ENCODE results near the gene MYO5B.

DNA sequence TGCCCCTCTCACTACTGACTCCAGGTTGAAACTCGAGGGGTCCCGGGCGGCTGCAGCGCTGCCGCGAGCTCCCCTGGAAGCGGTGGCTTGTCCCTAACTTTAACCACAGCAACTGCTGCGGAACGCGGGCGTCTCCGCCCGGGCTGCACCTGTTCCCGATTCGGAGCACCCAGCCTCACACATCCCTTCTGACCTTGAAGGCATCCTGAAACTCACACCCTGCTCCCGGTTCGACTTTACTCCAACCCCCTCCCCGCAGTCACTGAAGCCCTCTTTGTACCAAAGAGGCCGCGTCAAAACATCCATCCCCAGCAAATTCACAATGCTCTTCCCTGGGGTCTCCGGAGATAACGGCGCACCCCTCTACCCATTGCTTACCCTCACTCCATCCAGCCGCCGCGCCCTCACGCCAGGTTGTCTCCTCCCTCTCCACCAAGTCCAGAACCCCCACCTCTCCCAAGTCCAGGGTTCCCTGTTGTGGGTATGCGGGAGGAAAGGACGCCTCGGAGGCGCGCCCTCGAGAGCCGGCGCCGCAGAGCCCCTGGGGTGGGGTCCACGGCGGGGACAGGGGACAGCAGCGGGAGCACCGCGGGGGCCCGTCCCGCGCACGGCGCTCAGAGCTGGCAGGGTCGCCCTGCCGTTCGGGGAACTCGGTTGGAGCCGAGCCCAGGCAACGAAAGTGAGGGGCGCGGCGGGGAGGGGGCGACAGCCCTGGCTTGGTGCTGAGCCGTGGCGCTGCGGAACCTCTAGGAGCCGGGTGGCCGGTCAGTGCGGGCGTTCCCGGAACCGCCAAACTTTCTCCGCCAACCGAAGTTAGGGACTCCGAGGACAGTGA, 934 bp downstream of the MYO5B start:
- TF ChIP-seq JUND (IDR thresholded peaks at IDR 0.05), result no peak
- TF ChIP-seq RAD21 (IDR thresholded peaks at IDR 0.05; ENCODE audit: low read depth), result no peak
- no peak for TF ChIP-seq CEBPB (IDR thresholded peaks at IDR 0.05; ENCODE audit: low read depth)
- TF ChIP-seq, protein P1, sequence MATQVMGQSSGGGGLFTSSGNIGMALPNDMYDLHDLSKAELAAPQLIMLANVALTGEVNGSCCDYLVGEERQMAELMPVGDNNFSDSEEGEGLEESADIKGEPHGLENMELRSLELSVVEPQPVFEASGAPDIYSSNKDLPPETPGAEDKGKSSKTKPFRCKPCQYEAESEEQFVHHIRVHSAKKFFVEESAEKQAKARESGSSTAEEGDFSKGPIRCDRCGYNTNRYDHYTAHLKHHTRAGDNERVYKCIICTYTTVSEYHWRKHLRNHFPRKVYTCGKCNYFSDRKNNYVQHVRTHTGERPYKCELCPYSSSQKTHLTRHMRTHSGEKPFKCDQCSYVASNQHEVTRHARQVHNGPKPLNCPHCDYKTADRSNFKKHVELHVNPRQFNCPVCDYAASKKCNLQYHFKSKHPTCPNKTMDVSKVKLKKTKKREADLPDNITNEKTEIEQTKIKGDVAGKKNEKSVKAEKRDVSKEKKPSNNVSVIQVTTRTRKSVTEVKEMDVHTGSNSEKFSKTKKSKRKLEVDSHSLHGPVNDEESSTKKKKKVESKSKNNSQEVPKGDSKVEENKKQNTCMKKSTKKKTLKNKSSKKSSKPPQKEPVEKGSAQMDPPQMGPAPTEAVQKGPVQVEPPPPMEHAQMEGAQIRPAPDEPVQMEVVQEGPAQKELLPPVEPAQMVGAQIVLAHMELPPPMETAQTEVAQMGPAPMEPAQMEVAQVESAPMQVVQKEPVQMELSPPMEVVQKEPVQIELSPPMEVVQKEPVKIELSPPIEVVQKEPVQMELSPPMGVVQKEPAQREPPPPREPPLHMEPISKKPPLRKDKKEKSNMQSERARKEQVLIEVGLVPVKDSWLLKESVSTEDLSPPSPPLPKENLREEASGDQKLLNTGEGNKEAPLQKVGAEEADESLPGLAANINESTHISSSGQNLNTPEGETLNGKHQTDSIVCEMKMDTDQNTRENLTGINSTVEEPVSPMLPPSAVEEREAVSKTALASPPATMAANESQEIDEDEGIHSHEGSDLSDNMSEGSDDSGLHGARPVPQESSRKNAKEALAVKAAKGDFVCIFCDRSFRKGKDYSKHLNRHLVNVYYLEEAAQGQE (IDR thresholded peaks at IDR 0.05; ENCODE audit: low read depth), result no peak
- TF ChIP-seq POLR2A (IDR thresholded peaks at IDR 0.05; ENCODE audit: borderline replicate concordance, extremely low read depth, insufficient read depth, insufficient read length), result no peak
- TF ChIP-seq SRF (IDR thresholded peaks at IDR 0.05; ENCODE audit: low read depth), result no peak
- no peak for TF ChIP-seq ZFX (IDR thresholded peaks at IDR 0.05)
- no peak for TF ChIP-seq ZNF274 (IDR thresholded peaks at IDR 0.05; ENCODE audit: low read depth, low read length)
